CD4-positive, alpha-beta T cell treated with Interleukin-1 beta for 1 hour (primary cell): ENCODE measurements around the gene STRADA.

Source experiments
- DNase-seq, 2 donors: peaks; one replicate each; pipeline ENCODE4 v3.0.0-alpha.2; 2020 to 2022

STRADA gene

DNA sequence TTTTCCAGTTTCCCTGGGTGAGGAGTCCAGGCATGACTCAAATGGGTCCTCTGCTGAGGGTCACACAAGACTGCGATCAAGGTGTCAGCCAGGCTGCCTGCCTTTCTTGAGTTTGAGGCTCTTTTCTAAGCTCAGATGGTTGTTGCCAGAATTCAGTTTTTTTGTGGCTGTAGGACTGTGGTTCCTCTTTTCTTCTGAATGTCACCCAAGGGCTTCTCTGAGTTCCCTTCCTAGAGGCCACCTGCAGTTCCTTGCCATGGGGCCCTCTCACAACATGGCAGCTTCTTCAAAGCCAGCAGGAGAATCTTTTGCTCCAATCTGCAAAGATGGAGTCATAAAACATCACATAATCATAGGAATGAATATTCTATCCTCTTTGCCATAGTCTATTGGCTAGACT, 59.2 kb downstream of the STRADA start:
- DNase-seq: no peak

DNA sequence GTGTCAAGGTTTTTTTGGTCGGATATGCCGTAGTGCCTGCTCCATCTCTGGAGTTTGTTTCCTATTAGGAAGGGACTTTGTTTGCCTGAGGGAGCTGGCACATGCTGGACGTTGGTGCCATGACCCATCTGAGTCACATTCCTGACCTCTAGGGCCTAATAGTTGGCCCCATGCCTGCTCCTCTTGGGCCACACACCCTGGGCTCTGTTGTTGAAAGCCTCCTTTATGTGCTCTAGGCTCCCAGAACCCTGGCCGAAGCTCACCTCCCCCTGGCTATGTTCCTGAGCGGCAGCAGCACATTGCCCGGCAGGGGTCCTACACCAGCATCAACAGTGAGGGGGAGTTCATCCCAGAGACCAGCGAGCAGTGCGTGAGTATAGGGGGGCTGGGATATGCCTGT, 60.1 kb downstream of the STRADA start:
- no peak for DNase-seq

DNA sequence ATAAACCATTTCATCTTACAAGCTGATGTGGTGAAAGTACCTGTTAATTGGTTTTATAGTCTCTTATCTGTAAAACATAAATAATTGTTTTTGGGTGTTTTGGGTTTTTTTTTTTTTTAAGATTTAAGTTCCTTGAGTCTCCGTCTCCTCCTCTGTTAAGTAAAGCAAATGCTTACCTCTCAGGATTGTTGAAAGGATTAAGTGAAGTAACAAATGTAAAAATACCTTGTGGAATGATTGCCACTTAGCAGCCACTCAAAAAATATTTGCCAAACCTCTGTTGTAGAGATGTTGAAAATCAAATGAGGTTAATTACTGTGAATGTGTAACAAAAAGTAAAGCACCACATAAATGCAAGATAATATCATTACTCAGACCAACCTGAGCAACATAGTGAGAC, 60.9 kb downstream of the STRADA start:
- no peak for DNase-seq

DNA sequence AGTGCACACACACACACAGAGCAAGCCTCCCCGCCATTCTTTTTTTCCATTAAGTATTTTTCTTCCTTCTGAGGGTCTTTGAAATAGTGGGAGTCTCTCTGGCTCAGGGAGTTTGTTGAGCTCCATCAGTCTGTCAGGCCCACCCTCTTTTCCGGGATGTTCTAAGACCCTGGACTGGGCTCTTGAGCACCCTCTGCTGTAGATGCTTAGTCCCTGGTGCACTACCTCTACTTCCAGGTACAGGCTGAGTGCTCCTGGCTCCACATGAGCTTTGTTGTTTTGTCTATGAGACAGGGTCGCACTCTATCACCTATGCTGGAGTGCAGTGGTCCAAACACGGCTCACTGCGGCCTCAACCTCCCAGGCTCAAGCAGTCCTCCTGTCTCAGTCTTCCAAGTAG, 62.4 kb downstream of the STRADA start:
- DNase-seq: no peak

DNA sequence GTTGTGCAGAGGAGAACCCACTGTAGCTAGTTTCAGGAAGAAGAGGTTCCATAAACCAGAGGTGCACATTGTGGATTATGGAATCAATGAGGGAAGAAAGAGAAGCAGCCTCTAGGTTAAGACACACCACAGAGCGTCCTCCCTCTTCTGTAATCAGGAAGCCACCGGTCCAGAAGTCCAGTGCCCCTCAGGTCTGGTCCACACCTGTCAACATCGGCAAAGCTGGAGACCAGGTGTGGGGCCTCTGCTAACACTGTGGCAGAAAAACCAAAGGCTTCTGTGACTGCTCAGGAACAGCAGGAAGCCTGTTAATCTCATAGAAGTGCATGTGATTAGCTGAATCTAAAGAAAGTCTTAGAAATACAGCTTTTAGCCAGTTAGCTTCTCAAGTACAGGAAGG, 65.0 kb downstream of the STRADA start:
- DNase-seq: no peak

DNA sequence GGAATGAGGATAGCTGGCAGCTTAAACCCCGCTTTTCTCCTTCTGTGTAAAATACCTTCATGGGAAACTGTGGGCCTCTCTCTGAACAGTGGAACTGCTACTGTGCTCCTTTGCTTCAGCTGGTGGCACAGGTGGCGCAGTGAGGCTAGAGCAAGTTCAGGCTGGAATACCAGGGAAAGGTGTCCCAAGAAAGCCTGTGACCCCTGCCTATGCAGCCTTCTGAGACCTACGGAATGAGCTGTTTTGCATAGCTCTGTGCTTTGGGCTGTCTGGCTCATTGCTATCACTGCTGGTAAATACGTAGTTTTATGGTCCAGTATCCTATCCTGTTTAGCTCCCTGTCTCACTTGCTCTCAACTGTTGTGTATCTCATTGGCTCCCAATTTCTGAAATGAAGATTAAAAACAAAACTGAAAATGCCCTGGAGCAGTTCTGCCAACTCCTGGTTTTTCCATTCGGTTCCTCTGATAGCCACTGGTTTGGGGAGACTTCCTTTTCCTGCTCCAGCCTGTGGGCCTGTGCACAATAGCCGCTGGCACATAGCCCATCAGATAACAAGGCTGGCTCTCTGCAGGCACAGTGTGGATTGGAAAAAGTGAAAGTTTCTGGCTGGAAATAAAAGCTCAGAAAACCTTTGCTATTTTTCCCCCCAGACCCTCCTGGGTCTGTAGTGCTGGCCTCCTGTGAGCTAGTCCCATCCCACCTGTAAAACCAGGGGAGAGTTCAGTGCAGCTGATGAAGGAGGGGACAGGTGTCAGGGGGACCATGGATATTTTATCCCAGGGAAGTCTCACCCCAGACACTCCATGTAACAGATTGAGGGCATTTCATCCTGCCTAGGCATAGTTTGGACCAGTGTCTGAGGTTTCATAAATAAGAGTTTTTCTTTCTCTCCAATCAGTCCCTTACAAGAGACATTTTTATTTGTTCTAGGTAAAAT, 65.7 kb downstream of the STRADA start:
- DNase-seq: no peak

DNA sequence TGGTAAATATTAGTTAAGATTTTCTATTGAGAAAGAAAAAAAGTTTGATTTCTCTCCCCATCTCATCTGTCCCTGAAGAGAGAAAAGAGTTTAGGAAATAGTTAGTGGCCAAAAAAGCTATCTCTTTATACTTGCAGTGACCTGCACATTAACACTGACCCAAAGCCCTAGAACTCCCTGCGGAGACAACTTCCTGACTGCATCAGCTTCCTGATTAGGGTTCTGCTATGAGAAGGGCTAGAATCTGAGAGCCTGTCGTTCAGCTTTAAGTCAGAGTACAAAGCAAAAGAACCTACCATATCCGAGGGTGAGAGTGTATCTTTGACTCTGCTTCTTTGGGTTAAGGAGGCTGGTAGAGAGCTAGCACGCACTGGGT, 66.4 kb downstream of the STRADA start:
- DNase-seq: no peak

DNA sequence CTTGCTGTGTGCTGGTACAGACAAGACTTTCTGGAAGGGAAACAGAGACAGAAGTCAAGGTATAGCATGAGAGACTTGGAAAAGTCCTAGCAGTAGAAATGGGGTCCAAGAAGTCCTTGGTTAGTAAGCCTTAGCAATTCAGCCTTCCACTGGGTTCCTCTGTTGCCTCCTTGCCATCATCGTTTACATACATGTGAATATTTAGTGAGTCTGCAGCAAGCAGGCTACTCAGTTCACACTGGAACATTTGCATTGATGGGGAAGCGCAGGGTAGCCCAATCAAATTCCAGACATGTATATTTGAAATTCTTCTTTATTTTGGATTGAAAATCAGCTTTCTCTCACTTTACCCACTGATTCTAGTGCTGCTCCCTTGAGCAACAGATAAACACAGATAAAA, 68.7 kb downstream of the STRADA start:
- DNase-seq: no peak

DNA sequence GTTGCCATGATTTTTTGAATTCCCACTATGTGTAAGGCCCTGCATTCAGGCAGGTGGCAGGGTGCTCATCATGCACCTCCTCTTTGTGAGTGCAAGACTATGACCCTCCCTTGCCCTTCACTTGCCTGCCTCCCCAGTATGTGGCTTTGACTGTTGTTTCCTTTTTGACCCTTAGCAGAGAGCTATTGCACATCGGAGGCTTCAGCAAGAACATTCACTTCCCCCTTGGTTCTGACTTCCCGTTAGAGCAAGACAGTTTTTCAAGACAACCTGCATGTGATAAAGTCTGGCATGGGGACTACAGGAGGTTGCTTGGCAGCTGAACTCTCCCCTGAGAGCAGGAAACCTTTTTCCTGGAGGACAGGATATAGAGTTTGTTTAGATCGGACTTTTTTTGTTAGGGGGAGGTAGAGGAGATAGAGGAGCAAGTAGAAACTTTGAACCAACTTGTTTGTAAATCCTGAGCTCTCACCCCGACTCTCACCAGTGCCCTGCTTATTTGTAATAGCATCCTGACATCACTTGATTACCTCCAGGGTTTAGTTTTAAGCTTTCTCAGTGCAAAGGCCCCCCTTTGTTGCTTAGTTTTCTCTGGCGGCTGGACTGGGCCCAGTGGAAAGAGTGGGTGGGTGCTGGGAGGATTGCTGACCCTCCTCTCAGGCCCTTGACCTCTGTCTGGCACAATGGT, 75.9 kb downstream of the STRADA start:
- DNase-seq: peak in 1 of 2 donors; percentile 36

DNA sequence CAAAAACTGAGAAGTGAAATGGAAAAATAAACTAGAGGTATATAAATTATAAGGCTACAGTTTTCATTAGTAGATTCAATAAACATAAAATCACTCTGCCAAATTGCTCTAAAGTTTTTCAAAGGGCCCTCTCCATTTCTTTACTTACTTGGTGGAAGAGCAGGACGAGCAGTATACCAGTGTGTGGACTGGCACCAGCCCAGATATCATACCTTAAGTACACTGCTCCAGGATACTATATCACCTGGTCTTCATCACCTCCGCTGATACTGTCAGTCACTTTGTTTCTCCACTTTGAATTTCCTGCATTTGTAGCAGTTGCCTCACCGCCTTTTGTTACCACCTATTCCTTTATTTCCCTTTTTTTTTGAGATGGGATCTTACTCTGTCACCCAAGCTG, 81.7 kb downstream of the STRADA start:
- DNase-seq: no peak

DNA sequence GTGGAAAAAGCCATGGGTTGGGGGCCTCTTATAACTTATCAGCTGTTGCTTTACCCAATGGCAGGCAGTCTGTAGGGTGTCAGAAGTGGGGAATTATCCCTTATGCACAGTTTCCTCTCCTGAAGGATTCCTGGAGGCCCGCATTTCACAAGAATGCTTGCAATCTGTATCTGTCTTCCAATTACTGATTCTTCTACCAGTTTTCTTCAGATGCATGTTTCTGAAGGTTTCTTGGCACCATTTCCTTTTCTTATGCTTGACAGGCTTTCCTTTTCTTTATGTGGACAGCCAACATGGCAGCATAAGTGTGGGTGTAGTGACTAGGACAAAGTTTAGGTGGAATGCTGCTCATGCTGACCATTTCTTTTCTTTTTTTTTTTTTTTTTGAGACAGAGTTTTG, 83.2 kb downstream of the STRADA start:
- DNase-seq: no peak

DNA sequence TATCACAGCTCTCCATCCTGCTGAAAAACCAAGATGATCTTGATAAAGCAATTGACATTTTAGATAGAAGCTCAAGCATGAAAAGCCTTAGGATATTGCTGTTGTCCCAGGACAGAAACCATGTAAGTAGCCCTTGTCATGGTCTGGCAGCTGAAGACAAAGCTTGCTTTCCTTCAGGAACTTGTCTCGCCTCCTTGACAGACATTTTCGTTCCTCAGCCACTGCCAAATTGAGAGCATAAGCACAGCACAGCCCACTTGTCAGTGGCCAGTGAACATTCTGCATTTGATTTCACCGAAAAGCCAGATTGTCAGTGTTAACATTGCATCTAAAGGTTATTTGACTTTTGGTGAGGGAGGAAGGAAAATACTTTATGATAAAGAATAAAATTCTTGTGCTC, 83.8 kb downstream of the STRADA start:
- no peak for DNase-seq

DNA sequence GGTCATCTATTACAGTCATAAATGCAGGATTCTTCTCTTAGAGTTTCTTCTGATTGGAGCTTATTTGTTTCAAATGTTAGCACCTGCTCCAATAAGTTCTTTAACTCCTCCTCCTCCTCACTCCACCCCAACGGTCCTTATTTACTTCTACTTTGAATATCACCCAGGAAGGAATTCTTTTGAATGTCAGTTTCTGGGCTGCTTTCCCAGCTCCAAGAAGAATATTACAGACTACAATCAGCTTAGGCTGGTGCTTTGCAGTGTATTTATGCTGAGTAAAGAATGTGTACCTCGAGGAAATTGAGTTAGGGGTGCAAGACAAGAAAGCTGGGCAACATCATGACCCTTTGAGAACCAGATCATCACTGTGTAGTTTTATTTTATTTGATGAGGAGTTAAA, 88.5 kb downstream of the STRADA start:
- DNase-seq: no peak
